GM21528 (cell line): ENCODE measurements around the gene GCK.
"Not testable (repeated sequence)": the region's sequence is repeated elsewhere in the genome, so short reads cannot be mapped to it uniquely, and the experiment has no call there.

Source experiments
- ATAC-seq: cut with Tn5 transposase; IDR thresholded peaks from one replicate; pipeline ENCODE4 v1.9.1; 2021; ENCODE audit warnings: mild to moderate bottlenecking, moderate library complexity; ENCODE audit not compliant: unreplicated experiment, low FRiP score

The GCK gene

DNA sequence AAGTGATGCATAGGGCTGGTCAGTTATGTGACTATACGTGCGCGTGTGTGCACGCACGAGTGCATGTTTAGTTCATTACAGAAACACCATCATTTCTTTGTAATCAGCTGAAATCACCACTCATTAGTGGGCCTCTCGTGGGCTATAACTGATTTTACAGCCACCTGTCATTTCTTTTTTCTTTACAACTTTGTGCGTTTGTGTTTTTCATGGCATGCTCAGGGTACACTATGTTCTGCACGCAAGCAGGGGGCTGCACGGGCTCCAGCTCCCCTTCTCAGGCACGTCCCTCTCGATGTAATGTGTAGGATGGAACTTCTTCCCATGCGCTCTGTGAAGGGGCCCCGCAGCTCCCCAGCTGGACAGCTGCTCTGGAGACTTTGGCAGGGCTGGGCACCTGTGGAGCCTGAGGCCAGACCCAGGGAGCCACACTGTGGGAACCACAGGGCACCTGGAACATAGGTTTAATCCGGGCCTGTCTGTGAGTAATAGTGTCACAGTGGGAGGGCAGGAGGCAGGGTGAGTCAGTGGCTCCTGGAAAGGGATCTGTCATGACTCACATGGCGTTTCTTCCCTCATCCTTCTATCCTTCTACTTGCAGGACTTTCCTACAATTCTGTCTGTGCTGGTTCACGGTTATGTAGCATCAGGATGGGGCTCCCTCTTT, 4.9 kb downstream of the GCK start:
- no peak for ATAC-seq

DNA sequence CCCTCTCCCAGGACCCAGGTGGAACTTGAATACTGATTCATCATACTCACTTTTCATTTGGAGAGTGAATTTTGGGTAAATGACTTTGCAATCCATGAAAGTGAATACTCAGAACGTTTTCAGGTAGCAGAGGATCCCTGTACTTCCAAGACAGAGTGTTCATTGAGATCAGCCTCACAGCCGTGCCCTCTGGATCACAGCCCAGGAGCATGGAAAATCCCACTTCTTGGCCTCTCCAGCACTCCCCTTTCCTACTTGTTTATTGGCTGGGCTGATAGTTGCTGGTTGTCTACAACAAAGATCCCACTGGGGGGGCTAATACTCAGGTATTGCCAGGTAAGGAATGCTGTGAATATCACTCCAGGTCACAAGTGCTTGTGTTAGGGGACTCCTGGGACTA, 5.9 kb downstream of the GCK start:
- ATAC-seq, result no peak

- no peak for ATAC-seq
These were observed 6.4 kb downstream of the GCK start for GRCh38 chr7:44182827-44183226.

GRCh38 chr7:44180631-44181030, 8.6 kb downstream of the GCK start:
- no peak for ATAC-seq

GRCh38 chr7:44177570-44178131, 11.6 kb downstream of the GCK start:
- ATAC-seq, result no peak

GRCh38 chr7:44176486-44176885, 12.8 kb downstream of the GCK start:
- no peak for ATAC-seq

DNA sequence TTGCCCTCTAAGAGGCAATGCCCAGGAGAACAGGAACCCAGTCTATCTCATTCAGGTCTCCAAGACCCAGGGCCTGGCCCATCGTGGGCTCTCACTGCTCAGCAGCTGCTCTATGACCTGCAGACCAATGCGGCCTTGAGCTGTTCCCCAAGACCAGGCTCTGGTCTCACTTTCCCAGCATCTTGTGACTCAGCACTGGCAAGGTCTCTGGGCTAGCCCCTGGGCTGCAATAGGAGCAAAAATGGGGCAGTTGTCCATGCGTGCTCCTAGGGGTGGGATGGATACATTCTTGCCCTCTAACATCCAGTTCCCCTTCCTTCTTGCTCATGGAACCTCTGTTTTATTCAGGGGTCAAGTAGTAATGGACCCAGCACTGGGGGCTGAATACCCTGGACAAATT, 13.5 kb downstream of the GCK start:
- ATAC-seq, result no peak

GRCh38 chr7:44174694-44174948, 14.6 kb downstream of the GCK start:
- not testable (repeated sequence) for ATAC-seq

DNA sequence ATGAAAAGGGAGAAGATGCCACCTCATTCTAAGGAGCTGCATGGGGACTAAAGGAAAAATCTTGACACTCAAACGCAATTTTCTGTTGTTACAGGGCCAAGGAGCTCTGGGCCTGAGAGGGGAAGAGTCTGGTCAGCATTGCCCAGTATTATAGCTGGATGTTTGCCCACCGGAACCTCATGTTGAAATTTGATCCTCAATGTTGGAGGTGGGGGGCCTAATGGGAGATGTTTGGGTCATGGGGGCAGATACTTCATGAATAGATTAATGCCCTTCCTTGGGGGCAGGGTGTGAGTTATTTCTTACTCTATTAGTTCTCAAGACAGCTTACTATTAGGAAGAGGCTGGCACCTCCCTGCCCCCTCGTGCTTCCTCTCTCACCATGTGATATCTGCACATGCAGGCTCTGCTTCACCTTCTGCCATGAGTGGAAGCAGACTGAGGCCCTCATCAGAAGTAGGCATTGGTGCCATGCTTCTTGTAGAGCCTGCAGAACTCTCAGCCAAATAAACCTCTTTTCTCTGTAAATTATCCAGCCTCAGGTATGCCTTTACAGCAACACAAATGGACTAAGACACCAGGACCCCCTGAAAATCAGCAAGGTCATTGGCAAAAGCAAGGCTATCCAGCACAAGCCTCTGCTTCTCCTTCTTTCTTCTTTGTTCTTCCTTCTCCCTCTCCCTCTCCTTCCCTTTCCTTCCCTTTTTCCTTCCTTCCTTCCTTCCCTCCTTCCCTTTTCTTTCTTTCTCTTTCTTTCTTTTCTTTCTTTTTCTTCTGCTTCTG, 15.1 kb downstream of the GCK start:
- no peak for ATAC-seq

DNA sequence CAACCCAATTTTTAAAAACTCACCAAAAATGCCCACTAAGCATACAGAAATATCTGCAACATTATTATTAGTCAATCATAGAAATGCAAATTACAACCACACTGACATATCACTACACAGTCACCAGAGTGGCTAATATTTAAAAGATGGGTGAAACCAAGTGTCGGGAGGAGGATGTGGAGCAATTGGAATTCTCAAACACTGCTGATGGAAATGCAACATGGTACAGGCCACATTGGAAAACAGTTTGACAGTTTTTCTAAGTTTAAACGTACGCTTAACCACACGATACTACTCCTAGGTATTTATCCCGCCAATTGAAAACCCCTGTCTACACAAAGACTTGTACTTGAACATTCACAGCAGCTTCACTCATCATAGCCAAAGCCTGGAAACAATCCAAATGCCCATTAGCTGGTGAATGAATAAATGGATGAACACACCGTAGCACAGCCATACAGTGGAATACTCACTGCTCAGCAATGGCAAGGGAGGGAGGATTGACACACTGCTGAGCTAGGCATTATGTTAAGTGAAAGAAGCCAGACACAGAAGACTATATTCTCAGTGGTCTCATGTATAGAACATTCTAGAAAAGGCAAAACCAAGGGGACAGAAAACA, 16.3 kb downstream of the GCK start:
- no peak for ATAC-seq

DNA sequence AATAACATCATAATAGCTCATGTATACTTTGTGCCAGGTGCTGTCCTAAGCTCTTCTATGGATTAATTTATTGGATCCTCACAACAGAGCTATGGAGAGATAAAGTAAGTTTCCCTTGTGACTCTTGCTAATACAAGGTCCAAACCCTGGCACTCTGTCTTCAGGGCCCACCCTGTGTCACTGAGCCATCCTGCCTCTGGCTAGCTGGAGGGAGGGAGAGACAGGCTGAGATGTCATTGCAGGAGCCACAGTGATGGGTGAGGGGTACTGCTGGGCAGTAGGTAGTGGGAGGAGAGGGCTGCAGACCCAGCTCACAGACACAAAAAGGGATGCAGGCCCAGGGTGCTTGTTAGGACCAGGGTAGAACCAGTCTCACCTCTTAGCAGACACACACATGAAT, 16.9 kb downstream of the GCK start:
- ATAC-seq, result no peak

GRCh38 chr7:44171901-44172300, 17.3 kb downstream of the GCK start:
- ATAC-seq, result not testable (repeated sequence)

DNA sequence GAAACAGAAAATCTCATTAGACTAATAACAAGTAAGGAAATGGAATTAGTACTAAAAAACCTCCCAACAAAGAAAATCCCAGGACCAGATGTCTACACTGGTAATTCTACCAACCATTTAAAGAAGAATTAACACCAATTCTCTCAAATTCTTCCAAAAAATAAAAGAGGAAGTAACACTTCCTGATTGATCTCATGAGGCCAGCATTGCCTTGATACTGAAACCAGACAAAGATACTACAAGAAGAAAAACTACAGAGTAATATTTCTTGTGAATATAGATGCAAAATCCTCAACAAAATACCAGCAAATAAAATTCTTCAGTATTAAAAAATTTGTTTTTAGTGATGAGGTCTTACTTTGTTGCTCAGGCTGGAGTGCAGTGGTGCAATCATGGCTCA, 21.3 kb downstream of the GCK start:
- ATAC-seq, result no peak

GRCh38 chr7:44163591-44163990, 25.6 kb downstream of the GCK start:
- ATAC-seq, result no peak

GRCh38 chr7:44162785-44163395, 26.3 kb downstream of the GCK start:
- ATAC-seq, result no peak

GRCh38 chr7:44162179-44162578, 27.1 kb downstream of the GCK start:
- ATAC-seq, result no peak

DNA sequence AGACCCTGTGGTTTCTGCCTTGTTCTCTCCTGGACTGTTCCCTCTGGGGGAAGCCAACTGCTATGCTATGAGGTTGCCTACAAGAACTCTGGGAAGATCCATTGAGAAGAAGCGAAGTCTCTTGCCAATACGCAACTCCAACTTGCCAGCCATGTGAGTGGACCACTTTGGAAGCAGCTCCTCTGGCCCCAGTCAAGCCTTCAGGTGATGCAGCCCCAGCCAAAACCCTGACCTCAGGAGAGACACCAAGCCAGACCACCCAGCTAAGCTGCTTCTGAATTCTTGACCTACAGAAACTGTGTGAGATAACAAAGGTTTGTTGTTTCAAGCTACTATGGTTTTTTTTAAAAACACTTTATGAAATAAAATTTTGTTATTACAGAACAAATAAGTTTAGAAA, 27.9 kb downstream of the GCK start:
- no peak for ATAC-seq

GRCh38 chr7:44159824-44160630, 29.2 kb downstream of the GCK start:
- ATAC-seq, result no peak

- no peak for ATAC-seq
These were observed 30.2 kb downstream of the GCK start for GRCh38 chr7:44158873-44159631.
